Lower lobe of right lung (tissue), 2 donors: Measurements from ENCODE around the gene PADI1. TPM values are rescaled to one million over a fixed set of nuclear protein-coding genes. Genes with fewer than 3 reads are reported as not detected.

Experiments used
- ATAC-seq, 2 donors: fragments of 200-7000 bp; cut with Tn5 transposase; one replicate each; pipeline ENCODE4 v1.9.1; 2020 to 2022; ENCODE audit warnings: mild to moderate bottlenecking in 2 of 2, moderate library complexity in 2 of 2
- DNase-seq: peaks from one replicate; pipeline ENCODE4 v3.0.0-alpha.2; 2020
- H3K27ac ChIP-seq: fragments of 200-600 bp; one replicate; pipeline ENCODE4 v1.8.0; 2022
- H3K27me3 ChIP-seq: fragments of 200-600 bp; one replicate; pipeline ENCODE4 v1.8.0; 2022; ENCODE audit warnings: low read depth
- H3K36me3 ChIP-seq: fragments of 200-600 bp; one replicate; pipeline ENCODE4 v1.8.0; 2022; ENCODE audit warnings: mild to moderate bottlenecking
- H3K4me1 ChIP-seq: fragments of 200-600 bp; one replicate; pipeline ENCODE4 v1.8.0; 2022
- H3K4me3 ChIP-seq: fragments of 200-600 bp; one replicate; pipeline ENCODE4 v1.8.0; 2022; ENCODE audit warnings: mild to moderate bottlenecking
- H3K9me3 ChIP-seq: fragments of 200-600 bp; one replicate; pipeline ENCODE4 v1.8.0; 2022
- CTCF ChIP-seq: fragments of 200-600 bp; IDR thresholded peaks from one replicate; pipeline ENCODE4 v1.8.0; 2022; ENCODE audit warnings: antibody characterized with exemption, mild to moderate bottlenecking
- intact Hi-C: fragments of 100-400 bp; cut with DNase I; formaldehyde crosslinking; loops from one replicate; pipeline ENCODE4 v1.11.0; 2022
- total RNA-seq: library from RNA; stranded (reverse); fragmentation: NEBNext Ultra II Directional; extraction: Animal tissue kit (Norgen Biotek cat#: 25700); gene quantifications from one replicate; pipeline ENCODE4 v1.2.1, GENCODE V29; 2021
- donor health status: DM: no; HTN: yes; CAD: no; lungs with severe emphysema.

Gene PADI1
- total RNA-seq, 1 donor from 2014 or later = not detected

- no peaks in the 10 kb centered on the region for H3K4me1 ChIP-seq
Observed at GRCh38 chr1:17272646-17273045, 67.7 kb downstream of the PADI1 start.

GRCh38 chr1:17273096-17273495 lies 68.2 kb downstream of the PADI1 start:
- no peak for TF ChIP-seq CTCF
- H3K4me3 ChIP-seq = no peak overlapping the region
- no peak overlapping the region for H3K27ac ChIP-seq
- ATAC-seq = no peak
- peaks cover 11% of the 10 kb centered on the region for H3K27me3 ChIP-seq
- no peaks in the 10 kb centered on the region for H3K36me3 ChIP-seq
- no peak for DNase-seq
- intact Hi-C loops = no loop called here
- H3K4me1 ChIP-seq = no peaks in the 10 kb centered on the region
- no peaks in the 10 kb centered on the region for H3K9me3 ChIP-seq

More at GRCh38 chr1:17272646-17273045, 67.7 kb downstream of the PADI1 start:
- TF ChIP-seq CTCF = no peak
- Histone ChIP-seq H3K27me3 (peaks cover 11% of the 10 kb centered on the region), H3K4me3 (no peak overlapping the region), H3K36me3 (no peaks in the 10 kb centered on the region), H3K9me3 (no peaks in the 10 kb centered on the region), H3K27ac (no peak overlapping the region)
- DNase-seq = no peak
- no peak for ATAC-seq
- intact Hi-C loops = no loop called here

DNA sequence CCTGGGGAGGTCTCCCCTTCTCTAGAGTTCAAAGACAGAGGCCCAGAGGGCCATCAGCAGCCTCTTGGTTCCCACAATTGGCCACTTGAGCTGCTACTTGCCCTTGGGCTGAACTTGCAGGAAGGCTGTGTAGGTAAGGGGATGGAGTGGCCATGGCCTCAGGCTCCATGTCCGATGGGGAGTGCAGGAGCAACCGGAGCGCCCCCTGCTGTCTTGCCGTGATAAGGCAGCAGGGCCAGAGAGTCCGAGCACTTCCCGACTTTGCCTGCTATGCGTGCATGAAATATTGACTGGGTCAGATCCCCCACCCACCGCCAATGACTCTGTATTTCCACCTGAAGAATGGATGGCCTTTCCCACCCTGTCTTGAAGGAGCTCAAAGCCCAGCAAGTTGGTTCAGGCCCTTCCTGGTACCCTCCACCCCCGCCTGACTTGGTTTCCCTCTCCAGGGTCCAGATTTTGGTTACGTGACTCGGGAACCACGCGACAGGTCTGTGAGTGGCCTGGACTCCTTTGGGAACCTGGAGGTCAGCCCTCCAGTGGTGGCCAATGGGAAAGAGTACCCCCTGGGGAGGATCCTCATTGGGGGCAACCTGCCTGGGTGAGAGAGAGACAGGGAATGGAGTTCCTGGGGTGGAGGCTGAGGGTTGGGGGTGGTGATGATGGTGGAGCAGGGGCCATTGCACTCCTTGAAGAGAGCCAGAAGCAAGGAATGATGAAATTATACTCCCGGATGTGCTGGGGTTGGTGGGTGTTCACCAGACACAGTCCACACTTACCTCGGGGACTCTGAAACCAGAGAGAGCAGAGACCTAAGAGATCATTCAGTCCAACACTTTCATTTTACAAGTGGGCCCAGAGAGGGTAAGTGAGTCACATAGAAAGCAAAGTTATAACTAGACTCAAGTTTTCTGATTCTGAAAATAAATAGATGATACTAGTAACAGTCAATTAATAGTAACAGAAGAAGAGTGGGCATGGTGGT lies 69.5 kb downstream of the PADI1 start:
- Histone ChIP-seq H3K27me3 (peaks cover 18% of the 10 kb centered on the region), H3K36me3 (no peaks in the 10 kb centered on the region), H3K4me1 (no peaks in the 10 kb centered on the region), H3K9me3 (no peaks in the 10 kb centered on the region), H3K27ac (no peak overlapping the region), H3K4me3 (no peak overlapping the region)
- ATAC-seq (peak; percentile 59 to 81), DNase-seq (peak; percentile 80)
- peak; percentile 66 for TF ChIP-seq CTCF
- intact Hi-C loops = no loop called here

DNA sequence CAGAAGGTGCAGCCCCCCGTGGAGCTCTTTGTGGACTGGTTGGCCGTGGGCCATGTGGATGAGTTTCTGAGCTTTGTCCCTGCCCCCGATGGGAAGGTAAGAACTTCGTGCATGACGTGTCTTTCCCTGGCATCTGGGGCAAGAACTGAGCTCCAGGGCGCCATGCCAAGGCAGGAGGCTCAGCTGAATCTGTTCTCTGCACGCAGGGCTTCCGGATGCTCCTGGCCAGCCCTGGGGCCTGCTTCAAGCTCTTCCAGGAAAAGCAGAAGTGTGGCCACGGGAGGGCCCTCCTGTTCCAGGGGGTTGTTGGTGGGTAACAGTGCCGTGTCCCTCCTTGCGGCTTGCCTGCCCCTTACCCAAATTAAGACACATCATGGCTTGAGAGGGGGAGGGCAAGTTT lies 71.6 kb downstream of the PADI1 start:
- Histone ChIP-seq H3K27me3 (peaks cover 24% of the 10 kb centered on the region), H3K4me1 (no peaks in the 10 kb centered on the region), H3K9me3 (no peaks in the 10 kb centered on the region), H3K4me3 (no peak overlapping the region), H3K27ac (no peak overlapping the region), H3K36me3 (no peaks in the 10 kb centered on the region)
- TF ChIP-seq CTCF = no peak
- DNase-seq (peak; percentile 72), ATAC-seq (peak in 1 of 2 donors; percentile 59)
- intact Hi-C loops = no loop called here

GRCh38 chr1:17277511-17278159 lies 72.7 kb downstream of the PADI1 start:
- no peaks in the 10 kb centered on the region for H3K36me3 ChIP-seq
- DNase-seq (no peak), ATAC-seq (no peak)
- no peak overlapping the region for H3K4me3 ChIP-seq
- intact Hi-C loops = no loop called here
- H3K27me3 ChIP-seq = peaks cover 24% of the 10 kb centered on the region
- H3K9me3 ChIP-seq = no peaks in the 10 kb centered on the region
- H3K27ac ChIP-seq = no peak overlapping the region
- H3K4me1 ChIP-seq = no peaks in the 10 kb centered on the region
- no peak for TF ChIP-seq CTCF
